ENCODE data around the gene KIF9.

GRCh38 chr3:47259114-47259513, 23.5 kb downstream of the KIF9 start:
- TF ChIP-seq CTCF (IDR thresholded peaks at IDR 0.05) = no peak
- TF ChIP-seq MAX (CRISPR knock-in tag; IDR thresholded peaks at IDR 0.05) = no peak
- no peak for TF ChIP-seq ZBTB21 (CRISPR knock-in tag; IDR thresholded peaks at IDR 0.05; ENCODE audit: borderline replicate concordance)
- no peak for TF ChIP-seq ZNF263 (CRISPR knock-in tag; IDR thresholded peaks at IDR 0.05; ENCODE audit: low read depth)
- TF ChIP-seq, protein P1, sequence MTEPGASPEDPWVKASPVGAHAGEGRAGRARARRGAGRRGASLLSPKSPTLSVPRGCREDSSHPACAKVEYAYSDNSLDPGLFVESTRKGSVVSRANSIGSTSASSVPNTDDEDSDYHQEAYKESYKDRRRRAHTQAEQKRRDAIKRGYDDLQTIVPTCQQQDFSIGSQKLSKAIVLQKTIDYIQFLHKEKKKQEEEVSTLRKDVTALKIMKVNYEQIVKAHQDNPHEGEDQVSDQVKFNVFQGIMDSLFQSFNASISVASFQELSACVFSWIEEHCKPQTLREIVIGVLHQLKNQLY (CRISPR knock-in tag; IDR thresholded peaks at IDR 0.05) = no peak
- no peak for TF ChIP-seq TEAD4 (CRISPR knock-in tag; IDR thresholded peaks at IDR 0.05)
- TF ChIP-seq, protein P2, sequence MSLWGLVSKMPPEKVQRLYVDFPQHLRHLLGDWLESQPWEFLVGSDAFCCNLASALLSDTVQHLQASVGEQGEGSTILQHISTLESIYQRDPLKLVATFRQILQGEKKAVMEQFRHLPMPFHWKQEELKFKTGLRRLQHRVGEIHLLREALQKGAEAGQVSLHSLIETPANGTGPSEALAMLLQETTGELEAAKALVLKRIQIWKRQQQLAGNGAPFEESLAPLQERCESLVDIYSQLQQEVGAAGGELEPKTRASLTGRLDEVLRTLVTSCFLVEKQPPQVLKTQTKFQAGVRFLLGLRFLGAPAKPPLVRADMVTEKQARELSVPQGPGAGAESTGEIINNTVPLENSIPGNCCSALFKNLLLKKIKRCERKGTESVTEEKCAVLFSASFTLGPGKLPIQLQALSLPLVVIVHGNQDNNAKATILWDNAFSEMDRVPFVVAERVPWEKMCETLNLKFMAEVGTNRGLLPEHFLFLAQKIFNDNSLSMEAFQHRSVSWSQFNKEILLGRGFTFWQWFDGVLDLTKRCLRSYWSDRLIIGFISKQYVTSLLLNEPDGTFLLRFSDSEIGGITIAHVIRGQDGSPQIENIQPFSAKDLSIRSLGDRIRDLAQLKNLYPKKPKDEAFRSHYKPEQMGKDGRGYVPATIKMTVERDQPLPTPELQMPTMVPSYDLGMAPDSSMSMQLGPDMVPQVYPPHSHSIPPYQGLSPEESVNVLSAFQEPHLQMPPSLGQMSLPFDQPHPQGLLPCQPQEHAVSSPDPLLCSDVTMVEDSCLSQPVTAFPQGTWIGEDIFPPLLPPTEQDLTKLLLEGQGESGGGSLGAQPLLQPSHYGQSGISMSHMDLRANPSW (CRISPR knock-in tag; conservative IDR thresholded peaks at IDR 0.05; ENCODE audit: low read depth) = no peak
- no peak for TF ChIP-seq FOXK1 (CRISPR knock-in tag; IDR thresholded peaks at IDR 0.05)
- no peak for TF ChIP-seq USF2 (CRISPR knock-in tag; IDR thresholded peaks at IDR 0.05)
- TF ChIP-seq ATF3 (CRISPR knock-in tag; conservative IDR thresholded peaks at IDR 0.05) = no peak
- no peak for TF ChIP-seq NFE2L1 (CRISPR knock-in tag; IDR thresholded peaks at IDR 0.05)
- no peak for TF ChIP-seq ZBTB43 (CRISPR knock-in tag; IDR thresholded peaks at IDR 0.05)
- TF ChIP-seq SMAD3 (CRISPR knock-in tag; IDR thresholded peaks at IDR 0.05; ENCODE audit: borderline replicate concordance) = no peak
- TF ChIP-seq, protein P3, sequence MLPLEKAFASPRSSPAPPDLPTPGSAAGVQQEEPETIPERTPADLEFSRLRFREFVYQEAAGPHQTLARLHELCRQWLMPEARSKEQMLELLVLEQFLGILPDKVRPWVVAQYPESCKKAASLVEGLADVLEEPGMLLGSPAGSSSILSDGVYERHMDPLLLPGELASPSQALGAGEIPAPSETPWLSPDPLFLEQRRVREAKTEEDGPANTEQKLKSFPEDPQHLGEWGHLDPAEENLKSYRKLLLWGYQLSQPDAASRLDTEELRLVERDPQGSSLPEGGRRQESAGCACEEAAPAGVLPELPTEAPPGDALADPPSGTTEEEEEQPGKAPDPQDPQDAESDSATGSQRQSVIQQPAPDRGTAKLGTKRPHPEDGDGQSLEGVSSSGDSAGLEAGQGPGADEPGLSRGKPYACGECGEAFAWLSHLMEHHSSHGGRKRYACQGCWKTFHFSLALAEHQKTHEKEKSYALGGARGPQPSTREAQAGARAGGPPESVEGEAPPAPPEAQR (CRISPR knock-in tag; IDR thresholded peaks at IDR 0.05) = no peak
